Fibroblast of skin of abdomen (primary cell): Measurements from ENCODE around the gene HOXC13.

Experiments used
- DNase-seq: peaks from one replicate; pipeline ENCODE4 v3.0.0-alpha.2; 2013

Gene HOXC13

DNA sequence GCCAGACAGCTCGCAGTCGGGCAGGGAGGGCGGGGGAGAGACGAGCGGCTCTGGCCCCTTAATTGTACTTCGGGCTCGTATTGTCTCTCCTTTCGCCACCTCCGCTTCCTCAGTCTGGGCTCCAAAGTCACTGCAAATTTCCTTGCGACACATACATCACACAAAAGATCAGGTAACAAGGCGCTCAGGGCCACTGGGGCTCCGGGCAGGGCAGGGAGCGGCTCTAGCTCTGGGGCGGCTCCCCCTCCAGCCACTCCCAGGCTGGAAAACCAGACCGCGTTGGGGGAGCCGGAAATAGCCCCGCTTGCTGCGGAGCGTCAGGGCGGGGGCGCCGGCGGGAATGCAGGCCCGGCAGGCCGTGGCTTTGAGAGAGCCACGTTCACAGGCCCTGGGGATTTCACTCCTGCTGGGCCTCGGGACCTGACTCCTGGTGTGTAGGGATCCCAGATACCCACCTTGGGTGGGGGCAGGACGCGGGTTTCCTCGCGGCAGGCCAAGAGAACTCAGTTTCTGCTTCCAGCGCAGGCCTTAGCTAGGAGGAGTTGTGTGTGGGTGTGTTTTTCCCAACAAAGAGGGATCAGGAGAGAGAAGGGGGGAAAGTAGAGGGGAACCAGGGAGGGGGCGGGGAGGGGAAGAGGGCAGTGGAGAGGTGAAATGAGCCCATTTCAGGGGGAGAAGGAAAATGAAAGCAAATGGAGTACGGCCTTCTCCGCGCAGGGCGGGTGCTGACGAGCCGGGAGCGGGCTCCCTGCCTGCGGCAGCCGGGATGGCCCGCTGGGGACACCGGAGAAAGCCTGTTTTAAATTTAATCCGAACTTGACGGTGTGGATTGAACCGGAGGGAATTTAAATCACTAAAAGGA lies 57.0 kb downstream of the HOXC13 start:
- peak; percentile 82 for DNase-seq
